Measurements from ENCODE around the gene NCAPD3. TPM values are rescaled to one million over a fixed set of nuclear protein-coding genes. Genes with fewer than 3 reads are reported as not detected.

NCAPD3 gene
- total RNA-seq, 1 experiment from 2014 or later = 52.2 TPM

DNA sequence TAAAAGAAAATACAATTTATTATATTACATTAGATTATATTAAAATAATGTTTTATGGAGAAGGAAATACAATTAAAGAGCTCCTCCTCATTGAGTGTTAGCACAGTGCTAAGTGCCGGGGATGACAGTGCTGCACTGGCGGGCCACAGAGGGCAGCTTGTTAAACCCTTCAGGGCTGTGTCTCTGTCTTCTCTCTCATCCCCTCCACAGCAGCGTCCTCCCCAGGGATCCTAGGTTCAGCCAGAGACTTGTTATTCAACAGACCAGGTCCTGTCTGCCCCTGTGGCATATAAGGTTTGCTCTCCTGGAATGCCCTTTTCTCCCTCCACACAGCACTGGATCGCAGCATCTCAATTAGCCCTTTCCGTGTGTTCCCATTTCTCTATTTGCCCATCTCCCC is 15.2 kb upstream of the NCAPD3 start:
- no peak overlapping the region for H2AK5ac ChIP-seq (ENCODE audit: insufficient read length, low read length)
- H3K14ac ChIP-seq (ENCODE audit: insufficient read depth, low read length) = no peak overlapping the region
- no peak overlapping the region for H4K8ac ChIP-seq (replicated peaks; ENCODE audit: insufficient read length, low read depth, low read length)
- H3K27me3 ChIP-seq (ENCODE audit: insufficient read depth, low read length) = no peaks in the 10 kb centered on the region
- no peaks in the 10 kb centered on the region for H3K79me2 ChIP-seq (ENCODE audit: insufficient read depth, low read length)
- H3K4me1 Mint-ChIP-seq = peaks cover 2 to 8% of the 10 kb centered on the region in 2 experiments; a peak in 3 of 4 replicates
- H2BK12ac ChIP-seq (ENCODE audit: insufficient read length, low read depth, low read length) = no peak overlapping the region
- no peak overlapping the region for H3K9ac ChIP-seq (ENCODE audit: extremely low read depth, insufficient read length, low read length)
- no peaks in the 10 kb centered on the region for H4K20me1 ChIP-seq (ENCODE audit: control insufficient read depth, insufficient read depth, insufficient read length)
- H3K27me3 Mint-ChIP-seq (ENCODE audit: low read depth) = no peaks in the 10 kb centered on the region
- H2BK15ac ChIP-seq (ENCODE audit: low read depth, low read length) = no peak overlapping the region
- DNase-seq = no peak
- no peak overlapping the region for H3K4me2 ChIP-seq (ENCODE audit: insufficient read depth, insufficient read length, low read length)
- no peak overlapping the region for H2BK120ac ChIP-seq (ENCODE audit: low read depth, low read length, poor library complexity, severe bottlenecking)
- no peaks in the 10 kb centered on the region for H3K9me3 Mint-ChIP-seq
- H3K4me1 ChIP-seq (ENCODE audit: insufficient read depth, low read length) = no peaks in the 10 kb centered on the region
- no peak overlapping the region for H2AFZ ChIP-seq (ENCODE audit: low read length)
- H3K27ac Mint-ChIP-seq = no peak overlapping the region
- no peak overlapping the region for H3K56ac ChIP-seq (ENCODE audit: insufficient read length, low read depth, low read length)
- H3K23ac ChIP-seq (ENCODE audit: insufficient read length, low read depth, low read length) = no peak overlapping the region
- H4K5ac ChIP-seq (ENCODE audit: insufficient read length, low read depth, low read length) = no peak overlapping the region
- no peak overlapping the region for H3K18ac ChIP-seq (ENCODE audit: insufficient read length, low read depth, low read length)
- TF ChIP-seq, protein P1, sequence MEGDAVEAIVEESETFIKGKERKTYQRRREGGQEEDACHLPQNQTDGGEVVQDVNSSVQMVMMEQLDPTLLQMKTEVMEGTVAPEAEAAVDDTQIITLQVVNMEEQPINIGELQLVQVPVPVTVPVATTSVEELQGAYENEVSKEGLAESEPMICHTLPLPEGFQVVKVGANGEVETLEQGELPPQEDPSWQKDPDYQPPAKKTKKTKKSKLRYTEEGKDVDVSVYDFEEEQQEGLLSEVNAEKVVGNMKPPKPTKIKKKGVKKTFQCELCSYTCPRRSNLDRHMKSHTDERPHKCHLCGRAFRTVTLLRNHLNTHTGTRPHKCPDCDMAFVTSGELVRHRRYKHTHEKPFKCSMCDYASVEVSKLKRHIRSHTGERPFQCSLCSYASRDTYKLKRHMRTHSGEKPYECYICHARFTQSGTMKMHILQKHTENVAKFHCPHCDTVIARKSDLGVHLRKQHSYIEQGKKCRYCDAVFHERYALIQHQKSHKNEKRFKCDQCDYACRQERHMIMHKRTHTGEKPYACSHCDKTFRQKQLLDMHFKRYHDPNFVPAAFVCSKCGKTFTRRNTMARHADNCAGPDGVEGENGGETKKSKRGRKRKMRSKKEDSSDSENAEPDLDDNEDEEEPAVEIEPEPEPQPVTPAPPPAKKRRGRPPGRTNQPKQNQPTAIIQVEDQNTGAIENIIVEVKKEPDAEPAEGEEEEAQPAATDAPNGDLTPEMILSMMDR (conservative IDR thresholded peaks at IDR 0.05) = no peak
- H2BK5ac ChIP-seq (ENCODE audit: insufficient read length, low read length) = no peak overlapping the region
- H3K4me3 Mint-ChIP-seq = no peak overlapping the region
- no peak overlapping the region for H4K91ac ChIP-seq (ENCODE audit: insufficient read length, low read depth, low read length)
- H3K79me1 ChIP-seq (ENCODE audit: insufficient read depth, low read depth, low read length, poor library complexity, severe bottlenecking) = no peaks in the 10 kb centered on the region
- no CpG with 5 or more reads among the region's 5 CpGs for WGBS (ENCODE audit: extremely low coverage, insufficient read length, low lambda C conversion rate)
- H3K36me3 Mint-ChIP-seq (ENCODE audit: insufficient read depth in 1 of 3, low read depth in 3 of 3) = peaks cover 5 to 33% (median 11%) of the 10 kb centered on the region in 3 experiments; a peak in 6 of 7 replicates
- no peak overlapping the region for H3K4ac ChIP-seq (ENCODE audit: low read depth, low read length)
- H3K9me3 ChIP-seq (ENCODE audit: control insufficient read depth, low read depth, low read length) = no peaks in the 10 kb centered on the region
- H2BK20ac ChIP-seq (ENCODE audit: low read depth, low read length, poor library complexity, severe bottlenecking) = no peak overlapping the region
- no peaks in the 10 kb centered on the region for H3K23me2 ChIP-seq (ENCODE audit: insufficient read length, low read depth, low read length, poor library complexity, severe bottlenecking)
- H3T11ph ChIP-seq (ENCODE audit: low read length) = no peak overlapping the region
- H3K27ac ChIP-seq (ENCODE audit: insufficient read length, low read depth, low read length) = no peak overlapping the region
